NB4 (cell line): ENCODE results near the gene DNM1.

ENCODE experiments used
- DNase-seq: peaks from one replicate; pipeline ENCODE4 v3.0.0; 2010; ENCODE audit warnings: low read depth
- H3K4me3 ChIP-seq: one replicate; pipeline ENCODE4 v1.5.1; 2011; ENCODE audit warnings: mild to moderate bottlenecking, low read depth, low read length, moderate library complexity
- CTCF ChIP-seq: IDR thresholded peaks from one replicate; pipeline ENCODE4 v1.5.1; 2012; ENCODE audit warnings: low read depth, low read length
- MAX ChIP-seq: IDR thresholded peaks from 2 replicates; pipeline ENCODE4 v1.6.1; 2011; ENCODE audit warnings: low read depth, low read length
- MYC ChIP-seq: IDR thresholded peaks from 2 replicates; pipeline ENCODE4 v1.6.1; 2011; ENCODE audit warnings: low read depth, low read length
- POLR2A ChIP-seq: IDR thresholded peaks from 2 replicates; pipeline ENCODE4 v1.6.1; 2011; ENCODE audit warnings: mild to moderate bottlenecking; ENCODE audit not compliant: insufficient read length; ENCODE audit errors: extremely low read depth

The DNM1 gene

GRCh38 chr9:128211981-128212281 lies 8.8 kb downstream of the DNM1 start:
- no peak overlapping the region for H3K4me3 ChIP-seq
- DNase-seq = no peak
- no peak for TF ChIP-seq MYC
- TF ChIP-seq MAX = no peak
- TF ChIP-seq CTCF = no peak
- TF ChIP-seq POLR2A = no peak

- TF ChIP-seq POLR2A (no peak), MYC (no peak), CTCF (no peak), MAX (no peak)
- DNase-seq = no peak
- H3K4me3 ChIP-seq = no peak overlapping the region
These were observed 10.7 kb downstream of the DNM1 start for GRCh38 chr9:128213746-128214497.

GRCh38 chr9:128214571-128215490 lies 11.7 kb downstream of the DNM1 start:
- TF ChIP-seq CTCF = no peak
- TF ChIP-seq POLR2A = no peak
- no peak for TF ChIP-seq MYC
- no peak for DNase-seq

GRCh38 chr9:128215491-128216409 lies 12.6 kb downstream of the DNM1 start:
- TF ChIP-seq MAX (no peak), MYC (no peak), POLR2A (no peak), CTCF (no peak)
- DNase-seq = peak; percentile 80
- no peak overlapping the region for H3K4me3 ChIP-seq

More at GRCh38 chr9:128214571-128215490, 11.7 kb downstream of the DNM1 start:
- H3K4me3 ChIP-seq = no peak overlapping the region

- no peak for DNase-seq
- no peak overlapping the region for H3K4me3 ChIP-seq
- no peak for TF ChIP-seq CTCF
- no peak for TF ChIP-seq POLR2A
- TF ChIP-seq MYC = no peak
- no peak for TF ChIP-seq MAX
These were observed 13.8 kb downstream of the DNM1 start for GRCh38 chr9:128216781-128217553.
